Mesothelial cell of epicardium (in vitro differentiated cells): ENCODE measurements around the gene DES. TPM values are rescaled to one million over a fixed set of nuclear protein-coding genes. Genes with fewer than 3 reads are reported as not detected.

Experiments
- DNase-seq, 2 experiments: peaks; one replicate each; pipeline ENCODE4 v3.0.0; 2021; ENCODE audit warnings: low spot score in 2 of 2; ENCODE audit not compliant: unreplicated experiment in 2 of 2
- H3K27ac Mint-ChIP-seq: 2 replicates; pipeline ENCODE4 v1.8.0; 2021; ENCODE audit warnings: mixed read lengths
- H3K27me3 Mint-ChIP-seq: 2 replicates; pipeline ENCODE4 v1.8.0; 2021; ENCODE audit warnings: low read depth, mixed read lengths
- H3K36me3 Mint-ChIP-seq: 2 replicates; pipeline ENCODE4 v1.8.0; 2021; ENCODE audit warnings: mixed read lengths
- H3K4me1 Mint-ChIP-seq: 2 replicates; pipeline ENCODE4 v1.8.0; 2021; ENCODE audit warnings: mixed read lengths
- H3K4me3 Mint-ChIP-seq: 2 replicates; pipeline ENCODE4 v1.8.0; 2021; ENCODE audit warnings: mild to moderate bottlenecking, moderate library complexity, mixed read lengths
- H3K9me3 Mint-ChIP-seq: 2 replicates; pipeline ENCODE4 v1.8.0; 2021; ENCODE audit warnings: mixed read lengths
- total RNA-seq: library from RNA; stranded (reverse); gene quantifications from 3 replicates; pipeline ENCODE4 v1.2.1, GENCODE V29; 2021
- TF ChIP-seq, protein P1 (sequence below): fragments of 200-600 bp; sonication (generic); IDR thresholded peaks from one replicate; pipeline ENCODE4 v1.5.0; 2021; ENCODE audit warnings: antibody characterized with exemption; ENCODE audit not compliant: unreplicated experiment

DES gene
- total RNA-seq, 1 donor from 2014 or later: 33.0 TPM

DNA sequence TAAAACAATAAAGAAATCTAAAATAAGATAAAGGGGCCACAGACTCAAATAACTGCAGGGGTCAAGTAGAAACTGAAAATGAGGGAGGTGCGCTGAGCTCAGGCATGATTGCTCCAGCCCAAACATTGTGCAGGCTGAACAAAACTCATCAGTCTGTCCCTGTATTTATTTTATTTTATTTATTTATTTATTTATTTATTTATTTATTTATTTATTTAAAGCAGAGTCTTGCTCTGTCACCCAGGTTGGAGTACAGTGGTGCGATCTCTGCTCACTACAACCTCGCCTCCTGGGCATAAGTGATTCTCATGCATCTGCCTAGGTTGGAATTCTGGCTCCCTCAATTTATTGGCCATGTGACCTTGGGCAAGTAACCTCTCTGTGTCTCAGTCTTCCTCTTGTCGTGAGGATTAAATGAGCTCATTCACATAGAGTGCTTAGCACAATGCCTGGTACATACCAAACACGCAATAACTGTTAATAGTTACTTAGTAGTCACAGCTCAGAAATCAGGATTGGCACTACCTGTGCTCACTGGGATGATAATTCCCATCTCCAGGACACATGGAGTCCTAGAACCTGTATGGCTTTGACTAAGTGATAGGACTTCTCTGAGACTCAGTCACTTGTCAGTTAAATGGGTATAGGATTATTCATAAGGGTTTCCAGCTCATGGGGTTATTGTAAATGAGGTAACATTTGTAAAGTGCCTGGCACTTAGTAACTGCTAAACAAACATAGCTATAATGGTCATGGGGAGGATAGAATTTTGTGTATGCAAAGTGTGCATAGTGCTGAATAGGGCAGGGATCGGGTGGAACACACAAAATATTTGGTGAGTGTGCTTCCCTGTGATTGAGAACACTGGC lies 22.4 kb downstream of the DES start:
- H3K27ac Mint-ChIP-seq: peak overlapping the region; percentile 92
- H3K36me3 Mint-ChIP-seq: no peaks in the 10 kb centered on the region
- DNase-seq: no peak
- H3K27me3 Mint-ChIP-seq: peaks cover 4% of the 10 kb centered on the region
- H3K4me3 Mint-ChIP-seq: peak overlapping the region; percentile 85
- H3K4me1 Mint-ChIP-seq: peaks cover 26% of the 10 kb centered on the region
- TF ChIP-seq, protein P1, sequence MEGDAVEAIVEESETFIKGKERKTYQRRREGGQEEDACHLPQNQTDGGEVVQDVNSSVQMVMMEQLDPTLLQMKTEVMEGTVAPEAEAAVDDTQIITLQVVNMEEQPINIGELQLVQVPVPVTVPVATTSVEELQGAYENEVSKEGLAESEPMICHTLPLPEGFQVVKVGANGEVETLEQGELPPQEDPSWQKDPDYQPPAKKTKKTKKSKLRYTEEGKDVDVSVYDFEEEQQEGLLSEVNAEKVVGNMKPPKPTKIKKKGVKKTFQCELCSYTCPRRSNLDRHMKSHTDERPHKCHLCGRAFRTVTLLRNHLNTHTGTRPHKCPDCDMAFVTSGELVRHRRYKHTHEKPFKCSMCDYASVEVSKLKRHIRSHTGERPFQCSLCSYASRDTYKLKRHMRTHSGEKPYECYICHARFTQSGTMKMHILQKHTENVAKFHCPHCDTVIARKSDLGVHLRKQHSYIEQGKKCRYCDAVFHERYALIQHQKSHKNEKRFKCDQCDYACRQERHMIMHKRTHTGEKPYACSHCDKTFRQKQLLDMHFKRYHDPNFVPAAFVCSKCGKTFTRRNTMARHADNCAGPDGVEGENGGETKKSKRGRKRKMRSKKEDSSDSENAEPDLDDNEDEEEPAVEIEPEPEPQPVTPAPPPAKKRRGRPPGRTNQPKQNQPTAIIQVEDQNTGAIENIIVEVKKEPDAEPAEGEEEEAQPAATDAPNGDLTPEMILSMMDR: no peak
- no peaks in the 10 kb centered on the region for H3K9me3 Mint-ChIP-seq

DNA sequence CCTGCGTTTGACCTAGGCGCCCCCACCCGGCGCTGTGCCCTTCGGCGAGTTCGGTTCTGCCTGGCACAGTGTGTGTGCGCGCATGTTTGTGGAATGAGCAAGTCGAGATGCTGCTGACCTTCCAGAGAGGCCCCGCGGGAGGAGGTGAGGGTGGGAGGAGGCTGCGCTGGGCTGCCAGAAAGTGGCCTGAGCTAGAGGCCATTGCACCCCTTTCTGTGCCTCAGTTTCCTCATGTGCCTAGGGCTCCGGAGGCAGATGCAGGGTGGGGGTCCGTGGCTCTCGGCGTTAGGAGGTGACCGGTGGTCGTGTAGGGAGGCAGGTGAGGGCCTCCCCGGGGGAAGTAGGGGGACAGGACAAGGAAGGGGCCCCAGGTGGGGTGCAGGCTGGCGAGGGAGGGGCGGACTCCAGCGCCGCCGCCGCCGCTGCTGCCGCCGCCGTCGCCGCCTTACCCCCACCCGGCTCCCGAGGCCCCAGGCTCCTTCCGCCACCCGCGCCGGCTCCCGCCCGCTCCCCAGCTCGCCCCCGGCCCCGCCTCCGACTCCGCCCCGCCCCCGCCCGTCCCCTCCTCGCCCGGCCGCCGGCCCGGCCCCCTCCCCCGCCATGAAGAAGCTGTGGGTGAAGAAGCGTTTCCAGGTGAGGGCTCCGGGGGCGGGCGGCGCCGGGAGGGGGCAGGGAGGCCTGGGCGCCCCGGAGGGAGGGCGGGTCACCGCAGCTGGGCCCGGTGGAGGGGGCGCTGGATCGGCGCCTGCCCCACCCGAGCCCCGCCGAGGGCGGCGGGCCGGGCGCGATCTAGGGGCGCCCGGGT lies 23.5 kb downstream of the DES start:
- no peaks in the 10 kb centered on the region for H3K9me3 Mint-ChIP-seq
- no peak for DNase-seq
- TF ChIP-seq, protein P1: no peak
- peak overlapping the region; percentile 85 for H3K4me3 Mint-ChIP-seq
- no peaks in the 10 kb centered on the region for H3K36me3 Mint-ChIP-seq
- H3K27me3 Mint-ChIP-seq: no peaks in the 10 kb centered on the region
- H3K27ac Mint-ChIP-seq: peak overlapping the region; percentile 92
- peaks cover 31% of the 10 kb centered on the region for H3K4me1 Mint-ChIP-seq

DNA sequence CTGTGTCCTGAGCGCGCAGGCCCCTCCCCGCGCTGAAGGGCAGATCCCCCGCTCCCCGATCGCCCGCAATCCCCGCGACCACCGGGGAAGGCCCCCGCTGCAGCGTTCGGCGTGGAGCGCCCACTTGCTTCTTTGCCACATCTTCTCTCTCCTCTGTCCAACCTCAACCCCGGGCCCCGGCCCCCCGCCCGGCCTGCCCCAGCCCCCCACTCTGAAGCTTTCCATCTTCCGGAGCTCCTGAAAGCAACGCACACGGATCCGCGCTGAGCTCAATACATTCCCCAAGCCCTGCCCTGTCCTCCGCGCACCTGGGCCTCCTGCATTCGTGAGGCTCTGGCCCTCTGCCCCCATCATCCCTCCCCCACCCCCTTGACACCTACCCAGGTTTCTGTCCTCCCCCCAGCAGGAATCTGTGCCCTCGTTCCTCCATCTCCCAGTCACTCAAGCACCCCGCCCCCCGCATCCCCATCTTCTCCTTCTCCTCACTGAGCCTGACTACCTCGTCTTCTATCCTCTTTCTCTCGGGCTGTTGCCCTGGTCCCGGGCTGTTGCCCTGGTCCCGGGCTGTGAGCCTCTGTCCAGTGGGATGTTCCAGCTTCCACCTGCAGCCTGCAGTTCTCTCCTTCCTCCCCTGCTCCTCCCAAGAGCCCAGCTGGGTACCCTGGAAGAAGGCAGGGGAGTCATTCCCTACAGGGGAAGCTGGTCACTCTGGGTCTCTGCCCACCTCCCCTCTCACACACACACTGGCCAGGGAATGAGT lies 24.3 kb downstream of the DES start:
- TF ChIP-seq, protein P1: no peak
- Mint-ChIP-seq H3K27ac (peak overlapping the region; percentile 66), H3K4me3 (peak overlapping the region; percentile 79), H3K4me1 (peaks cover 31% of the 10 kb centered on the region), H3K9me3 (no peaks in the 10 kb centered on the region), H3K27me3 (peaks cover 4% of the 10 kb centered on the region), H3K36me3 (no peaks in the 10 kb centered on the region)
- DNase-seq: no peak

DNA sequence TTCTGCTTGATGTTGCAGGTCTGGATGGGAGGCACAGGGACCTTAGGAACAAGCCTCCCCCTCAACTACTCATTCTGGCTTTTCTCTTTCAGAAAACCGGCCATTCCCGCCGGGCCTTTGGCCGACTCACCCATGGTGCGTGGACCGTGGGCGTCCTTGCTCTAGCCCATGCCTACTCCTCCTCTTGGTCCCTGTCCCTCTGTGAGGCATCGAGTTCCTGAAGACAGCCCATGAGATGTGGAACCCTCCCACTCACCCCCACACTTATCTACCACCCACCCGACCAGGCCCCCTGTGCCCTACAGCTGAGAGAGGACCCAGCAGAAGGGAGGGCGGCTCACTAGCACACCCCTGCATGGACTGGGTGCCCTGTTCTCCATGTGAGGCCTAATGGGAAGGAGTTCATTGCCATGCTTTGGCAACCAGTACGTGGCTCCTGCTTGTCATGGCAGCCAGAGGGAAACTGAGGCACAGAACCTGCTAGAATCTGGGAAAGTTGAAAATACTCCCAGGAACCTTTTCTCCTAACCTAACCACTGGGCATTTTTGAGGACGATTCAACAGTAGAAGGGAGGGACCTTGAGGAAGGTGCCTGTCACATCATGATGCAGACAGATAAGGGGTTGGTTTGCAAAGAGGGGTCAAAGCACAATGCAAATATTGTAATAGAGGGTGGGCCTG lies 25.0 kb downstream of the DES start:
- no peak for DNase-seq
- H3K36me3 Mint-ChIP-seq: no peaks in the 10 kb centered on the region
- H3K4me3 Mint-ChIP-seq: peak overlapping the region; percentile 79
- H3K9me3 Mint-ChIP-seq: no peaks in the 10 kb centered on the region
- H3K27me3 Mint-ChIP-seq: peaks cover 5% of the 10 kb centered on the region
- TF ChIP-seq, protein P1: no peak
- H3K4me1 Mint-ChIP-seq: peaks cover 31% of the 10 kb centered on the region
- H3K27ac Mint-ChIP-seq: peak overlapping the region; percentile 66

DNA sequence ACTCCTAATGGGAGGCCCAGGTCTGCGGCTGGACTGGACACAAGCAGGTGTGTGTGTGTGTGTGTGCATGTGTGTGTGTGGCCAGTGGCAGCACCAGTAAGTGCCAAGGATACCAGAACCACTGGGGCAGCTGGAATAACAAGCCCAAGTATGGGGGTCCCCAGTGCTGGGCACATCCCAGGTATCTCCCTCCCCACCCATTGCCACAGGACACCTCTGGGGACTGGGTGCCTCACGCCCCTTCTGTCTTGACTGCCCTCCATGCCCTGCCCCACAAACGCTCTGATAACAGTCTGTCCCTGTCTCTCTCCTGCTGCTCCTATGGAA lies 25.5 kb downstream of the DES start:
- no peak overlapping the region for H3K27ac Mint-ChIP-seq
- peak overlapping the region; percentile 26 for H3K4me3 Mint-ChIP-seq
- peaks cover 5% of the 10 kb centered on the region for H3K27me3 Mint-ChIP-seq
- H3K36me3 Mint-ChIP-seq: no peaks in the 10 kb centered on the region
- peaks cover 31% of the 10 kb centered on the region for H3K4me1 Mint-ChIP-seq
- no peak for DNase-seq
- no peaks in the 10 kb centered on the region for H3K9me3 Mint-ChIP-seq
- TF ChIP-seq, protein P1: no peak
